Mesendoderm (in vitro differentiated cells): ENCODE results near the gene OR7G2.
"Not testable (repeated sequence)": the region's sequence is repeated elsewhere in the genome, so short reads cannot be mapped to it uniquely, and the experiment has no call there.

Experiments
- DNase-seq: peaks from one replicate; pipeline ENCODE4 v3.0.0; 2013
- H2AK5ac ChIP-seq: 2 replicates; pipeline ENCODE4 v1.6.1; 2013; ENCODE audit warnings: low read length, inconsistent platforms
- H2BK120ac ChIP-seq: 2 replicates; pipeline ENCODE4 v1.6.1; 2013; ENCODE audit warnings: low read depth, mild to moderate bottlenecking, low read length, moderate library complexity, mixed read lengths
- H2BK15ac ChIP-seq: replicated peaks from 2 replicates; pipeline ENCODE4 v1.6.1; 2013; ENCODE audit warnings: low read depth, mild to moderate bottlenecking, moderate library complexity
- H2BK5ac ChIP-seq: 2 replicates; pipeline ENCODE4 v1.6.1; 2013; ENCODE audit warnings: low read length, inconsistent platforms
- H3K18ac ChIP-seq: 2 replicates; pipeline ENCODE4 v1.6.1; 2013; ENCODE audit warnings: mild to moderate bottlenecking, low read length, mixed read lengths
- H3K23ac ChIP-seq: one replicate; pipeline ENCODE4 v1.6.1; 2013; ENCODE audit warnings: low read length
- H3K27ac ChIP-seq: 2 replicates; pipeline ENCODE4 v1.5.1; 2013; ENCODE audit warnings: low read depth, mild to moderate bottlenecking, inconsistent platforms, low read length, moderate library complexity
- H3K27me3 ChIP-seq: 2 replicates; pipeline ENCODE4 v1.6.1; 2013; ENCODE audit warnings: low read length, control low read depth, mild to moderate bottlenecking, inconsistent platforms; ENCODE audit not compliant: insufficient read depth, poor library complexity
- H3K36me3 ChIP-seq: 2 replicates; pipeline ENCODE4 v1.6.1; 2013; ENCODE audit warnings: low read length, inconsistent platforms; ENCODE audit not compliant: control insufficient read depth, insufficient read depth
- H3K4ac ChIP-seq: one replicate; pipeline ENCODE4 v1.6.1; 2013; ENCODE audit warnings: low read depth, mild to moderate bottlenecking, low read length, moderate library complexity
- H3K4me1 ChIP-seq: 2 replicates; pipeline ENCODE4 v1.6.1; 2013; ENCODE audit warnings: low read depth, low read length, inconsistent platforms; ENCODE audit not compliant: control insufficient read depth
- H3K4me2 ChIP-seq: 2 replicates; pipeline ENCODE4 v1.6.1; 2013; ENCODE audit warnings: low read length
- H3K4me3 ChIP-seq: 2 replicates; pipeline ENCODE4 v1.5.1; 2013; ENCODE audit warnings: mild to moderate bottlenecking, low read length
- H3K56ac ChIP-seq: one replicate; pipeline ENCODE4 v1.6.1; 2013; ENCODE audit warnings: low read length
- H3K79me1 ChIP-seq: 2 replicates; pipeline ENCODE4 v1.6.1; 2013; ENCODE audit warnings: low read length, inconsistent platforms
- H3K79me2 ChIP-seq: 2 replicates; pipeline ENCODE4 v1.6.1; 2013; ENCODE audit warnings: mild to moderate bottlenecking, low read length; ENCODE audit not compliant: control insufficient read depth, insufficient read depth
- H3K9ac ChIP-seq: 2 replicates; pipeline ENCODE4 v1.6.1; 2013; ENCODE audit warnings: low read length, inconsistent platforms
- H4K5ac ChIP-seq: one replicate; pipeline ENCODE4 v1.6.1; 2013; ENCODE audit warnings: low read length
- H4K8ac ChIP-seq: one replicate; pipeline ENCODE4 v1.6.1; 2013; ENCODE audit warnings: low read depth, mild to moderate bottlenecking, control low read depth, low read length, moderate library complexity
- WGBS: extraction: QIAGEN DNeasy Blood & Tissue Kit; methylation state at CpG from one replicate; pipeline ENCODE4 v1.1.7; 2013; ENCODE audit warnings: low lambda C conversion rate, missing lambda C conversion rate; ENCODE audit not compliant: insufficient coverage; ENCODE audit errors: extremely low coverage; 5-methylcytosine and 5-hydroxymethylcytosine counted together

Gene OR7G2

GRCh38 chr19:9073806-9074205 lies 33.5 kb downstream of the OR7G2 start:
- Histone ChIP-seq H2BK5ac (no peak overlapping the region), H3K27ac (no peak overlapping the region), H3K79me2 (no peaks in the 10 kb centered on the region), H4K8ac (no peak overlapping the region), H3K18ac (no peak overlapping the region), H3K79me1 (no peaks in the 10 kb centered on the region), H4K5ac (no peak overlapping the region), H3K56ac (no peak overlapping the region), H2AK5ac (no peak overlapping the region), H3K36me3 (no peaks in the 10 kb centered on the region), H3K9ac (no peak overlapping the region), H3K4ac (no peak overlapping the region), H3K23ac (no peak overlapping the region), H3K4me1 (peaks cover 2% of the 10 kb centered on the region), H2BK15ac (no peak overlapping the region), H3K4me3 (no peak overlapping the region), H3K4me2 (no peak overlapping the region), H2BK120ac (peak overlapping the region; percentile 74), H3K27me3 (no peaks in the 10 kb centered on the region)
- no CpG with 5 or more reads among the region's 6 CpGs for WGBS
- DNase-seq = peak; percentile 49

DNA sequence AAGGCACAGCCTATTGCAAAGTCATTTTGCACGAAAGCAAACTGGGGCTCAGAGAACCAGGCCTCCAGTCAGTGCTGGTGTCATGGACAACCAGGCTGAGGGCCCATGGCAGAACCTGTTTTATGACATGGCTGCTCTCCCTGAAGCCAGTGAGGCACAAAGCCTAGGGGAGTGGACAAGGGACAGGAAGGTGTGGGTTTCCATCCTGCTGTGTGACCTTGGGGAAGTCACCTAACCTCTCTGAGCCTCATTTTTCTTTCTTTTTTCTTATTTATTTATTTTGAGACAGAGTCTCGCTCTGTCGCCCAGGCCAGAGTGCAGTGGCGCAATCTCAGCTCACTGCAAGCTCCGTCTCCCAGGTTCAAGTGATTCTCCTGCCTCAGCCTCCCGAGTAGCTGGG lies 35.6 kb downstream of the OR7G2 start:
- H3K23ac ChIP-seq, H3K79me2 ChIP-seq, H2BK15ac ChIP-seq, H3K56ac ChIP-seq, H2BK5ac ChIP-seq, H2AK5ac ChIP-seq, H3K36me3 ChIP-seq, H3K18ac ChIP-seq, H3K4me3 ChIP-seq, H3K4ac ChIP-seq, DNase-seq, H2BK120ac ChIP-seq, H3K79me1 ChIP-seq, H3K4me2 ChIP-seq, H4K8ac ChIP-seq, H3K9ac ChIP-seq, H3K4me1 ChIP-seq, H3K27ac ChIP-seq, H3K27me3 ChIP-seq, H4K5ac ChIP-seq: not testable (repeated sequence)
- WGBS = no CpG with 5 or more reads among the region's 6 CpGs

DNA sequence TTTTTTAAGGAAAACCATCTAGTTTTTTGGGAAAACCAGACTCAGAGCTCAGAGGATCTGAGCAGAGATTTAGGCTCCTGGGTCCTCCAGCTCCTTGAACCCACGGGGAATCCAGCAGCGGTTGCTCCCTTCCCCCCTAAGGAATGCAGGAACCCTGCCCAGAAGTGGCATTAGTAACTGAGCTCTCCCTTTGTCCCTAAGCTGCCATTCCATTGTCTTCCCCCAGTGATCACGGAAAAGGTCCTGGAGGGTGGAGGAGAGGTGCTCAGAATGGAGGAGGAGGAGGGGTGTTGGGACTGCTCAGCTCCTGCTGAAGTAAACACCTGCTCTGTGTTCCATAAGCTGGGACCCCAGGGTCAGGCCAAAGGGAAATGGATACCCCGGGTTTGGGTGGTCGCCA lies 37.2 kb downstream of the OR7G2 start:
- H3K23ac ChIP-seq = no peak overlapping the region
- H2AK5ac ChIP-seq = no peak overlapping the region
- H3K4me3 ChIP-seq = no peak overlapping the region
- H3K9ac ChIP-seq = no peak overlapping the region
- no peaks in the 10 kb centered on the region for H3K27me3 ChIP-seq
- no peak overlapping the region for H2BK5ac ChIP-seq
- no peaks in the 10 kb centered on the region for H3K36me3 ChIP-seq
- H3K27ac ChIP-seq = no peak overlapping the region
- no peak overlapping the region for H4K5ac ChIP-seq
- no peaks in the 10 kb centered on the region for H3K79me2 ChIP-seq
- H4K8ac ChIP-seq = no peak overlapping the region
- H3K4me1 ChIP-seq = peaks cover under 1% of the 10 kb centered on the region
- peak overlapping the region; percentile 10 for H3K56ac ChIP-seq
- H3K18ac ChIP-seq = no peak overlapping the region
- WGBS = no CpG with 5 or more reads among the region's 5 CpGs
- H3K4ac ChIP-seq = no peak overlapping the region
- H2BK120ac ChIP-seq = no peak overlapping the region
- peak; percentile 76 for DNase-seq
- H2BK15ac ChIP-seq = no peak overlapping the region
- no peak overlapping the region for H3K4me2 ChIP-seq
- H3K79me1 ChIP-seq = no peaks in the 10 kb centered on the region

GRCh38 chr19:9065457-9066014 lies 41.7 kb downstream of the OR7G2 start:
- no CpG with 5 or more reads among the region's 12 CpGs for WGBS
- Histone ChIP-seq H3K36me3 (no peaks in the 10 kb centered on the region), H3K4me2 (no peak overlapping the region), H2BK120ac (no peak overlapping the region), H3K27me3 (no peaks in the 10 kb centered on the region), H4K8ac (no peak overlapping the region), H2BK5ac (no peak overlapping the region), H2AK5ac (no peak overlapping the region), H3K79me1 (no peaks in the 10 kb centered on the region), H3K9ac (no peak overlapping the region), H3K79me2 (no peaks in the 10 kb centered on the region), H3K27ac (no peak overlapping the region), H3K18ac (no peak overlapping the region), H3K56ac (no peak overlapping the region), H3K23ac (no peak overlapping the region), H4K5ac (no peak overlapping the region), H3K4me3 (no peak overlapping the region), H2BK15ac (no peak overlapping the region), H3K4me1 (no peaks in the 10 kb centered on the region), H3K4ac (no peak overlapping the region)
- no peak for DNase-seq

- WGBS = no CpG with 5 or more reads among the region's 8 CpGs
- H4K5ac ChIP-seq = no peak overlapping the region
- H3K27me3 ChIP-seq = no peaks in the 10 kb centered on the region
- no peak overlapping the region for H2BK120ac ChIP-seq
- no peak overlapping the region for H3K4me3 ChIP-seq
- H4K8ac ChIP-seq = no peak overlapping the region
- H2BK5ac ChIP-seq = no peak overlapping the region
- no peak overlapping the region for H2AK5ac ChIP-seq
- no peaks in the 10 kb centered on the region for H3K79me2 ChIP-seq
- no peak overlapping the region for H2BK15ac ChIP-seq
- H3K27ac ChIP-seq = no peak overlapping the region
- no peaks in the 10 kb centered on the region for H3K36me3 ChIP-seq
- no peaks in the 10 kb centered on the region for H3K4me1 ChIP-seq
- H3K4ac ChIP-seq = no peak overlapping the region
- no peak for DNase-seq
- no peak overlapping the region for H3K4me2 ChIP-seq
- no peak overlapping the region for H3K23ac ChIP-seq
- no peak overlapping the region for H3K18ac ChIP-seq
- H3K56ac ChIP-seq = no peak overlapping the region
- H3K79me1 ChIP-seq = no peaks in the 10 kb centered on the region
- H3K9ac ChIP-seq = no peak overlapping the region
These were observed 45.4 kb downstream of the OR7G2 start for GRCh38 chr19:9061879-9062278.
